Ureter (tissue), 1 donor: ENCODE results near the gene ANKRD34A. TPM values are rescaled to one million over a fixed set of nuclear protein-coding genes. Genes with fewer than 3 reads are reported as not detected.

Experiments
- total RNA-seq: library from RNA; stranded (reverse); gene quantifications from one replicate; pipeline ENCODE4 v1.2.4, GENCODE V29; 2023
- donor health status: DM: yes; HTN: yes; CAD: no.

The ANKRD34A gene
- total RNA-seq, 1 donor from 2014 or later: 0.47 TPM

Other genes with a start within 250 kb of the ANKRD34A start
- not detected for gene CD160, start 245.1 kb downstream of the ANKRD34A start, total RNA-seq
- 28.3 TPM for gene RNF115, start 140.5 kb downstream of the ANKRD34A start, total RNA-seq
- 38.1 TPM for gene POLR3C, start 140.4 kb downstream of the ANKRD34A start, total RNA-seq
- 6.7 TPM for gene NUDT17, start 118.9 kb downstream of the ANKRD34A start, total RNA-seq
- 70.4 TPM for gene PIAS3, start 105.5 kb downstream of the ANKRD34A start, total RNA-seq
- gene ANKRD35, start 78.7 kb downstream of the ANKRD34A start, total RNA-seq: 4.2 TPM
- 19.2 TPM for gene ITGA10, start 54.5 kb downstream of the ANKRD34A start, total RNA-seq
- gene PEX11B, start 45.9 kb downstream of the ANKRD34A start, total RNA-seq: 44.2 TPM
- 141 TPM for gene RBM8A, start 37.1 kb downstream of the ANKRD34A start, total RNA-seq
- gene LIX1L, start 6.6 kb downstream of the ANKRD34A start, total RNA-seq: 24.7 TPM
- 21.0 TPM for gene POLR3GL, start 115 bp upstream of the ANKRD34A start, total RNA-seq
- 744 TPM for gene TXNIP, start 32.0 kb upstream of the ANKRD34A start, total RNA-seq
- gene HJV, start 57.2 kb upstream of the ANKRD34A start, total RNA-seq: not detected
- gene NBPF10, start 180.2 kb upstream of the ANKRD34A start, total RNA-seq: 4.2 TPM